ELR (cell line): ENCODE measurements around the gene NELL1.

Experiments used
- DNase-seq: peaks from one replicate; pipeline ENCODE4 v3.0.0-alpha.2; 2015; ENCODE audit warnings: low read depth

The NELL1 gene

DNA sequence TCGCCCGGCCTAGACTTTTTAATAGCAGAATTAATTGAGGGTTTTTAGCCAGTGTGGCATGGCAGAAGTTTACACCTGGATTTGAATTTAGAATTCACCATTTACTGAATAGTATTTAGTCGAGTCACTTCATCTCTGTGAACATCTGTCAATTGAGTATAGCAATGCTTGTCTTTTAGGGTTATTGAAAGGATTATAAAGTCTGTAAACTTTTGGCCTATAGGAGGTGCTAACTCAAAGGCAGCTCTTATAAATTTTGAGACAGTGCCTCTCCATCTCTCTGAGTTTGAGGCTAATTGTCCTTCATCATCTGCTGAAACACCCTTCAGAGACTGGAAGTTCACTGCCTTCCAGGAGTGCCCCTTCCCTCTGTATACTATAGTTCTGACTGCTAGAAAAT lies 205.0 kb downstream of the NELL1 start:
- DNase-seq: no peak

DNA sequence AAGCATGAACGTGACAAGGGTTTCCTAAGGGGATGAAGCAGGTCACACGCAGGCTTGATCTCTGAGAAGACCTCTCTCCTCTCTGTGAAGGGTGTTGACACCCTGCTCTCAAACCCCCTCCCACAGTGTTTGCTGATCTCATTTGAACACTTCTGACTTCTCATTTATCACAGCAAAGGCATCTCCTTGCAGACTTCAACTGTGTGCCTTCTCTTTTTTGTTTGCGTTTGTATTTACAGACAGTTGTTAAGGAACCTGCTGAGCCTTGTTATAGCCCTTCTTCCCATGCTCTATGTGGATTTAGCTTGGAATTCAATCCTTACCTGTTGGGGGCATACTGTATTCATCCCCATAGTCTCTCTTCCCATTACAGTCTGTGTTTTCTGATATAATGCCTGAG lies 206.5 kb downstream of the NELL1 start:
- DNase-seq: no peak

GRCh38 chr11:20876738-20877137 lies 207.4 kb downstream of the NELL1 start:
- DNase-seq: no peak

- no peak for DNase-seq
These were observed 210.7 kb downstream of the NELL1 start for GRCh38 chr11:20880094-20880493.

GRCh38 chr11:20881328-20882079 lies 212.1 kb downstream of the NELL1 start:
- no peak for DNase-seq

DNA sequence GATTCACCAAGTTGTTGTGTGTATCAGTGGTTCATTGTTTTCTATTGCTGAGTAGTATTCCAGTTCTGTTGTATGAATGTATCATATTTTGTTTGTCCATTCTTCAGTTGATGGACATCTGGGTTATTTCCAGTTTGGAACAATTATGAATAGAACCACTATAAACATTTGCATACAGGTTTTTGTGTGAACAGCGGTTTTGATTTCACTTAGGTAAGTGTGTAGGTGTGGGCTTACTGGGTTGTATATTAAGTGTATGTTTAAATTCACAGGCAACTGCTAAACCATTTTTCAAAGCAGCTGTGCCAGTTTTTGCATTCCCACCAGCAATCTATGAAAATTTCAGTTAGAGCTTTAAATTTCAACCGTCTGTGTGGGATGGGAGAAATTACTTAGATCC lies 217.8 kb downstream of the NELL1 start:
- DNase-seq: no peak

DNA sequence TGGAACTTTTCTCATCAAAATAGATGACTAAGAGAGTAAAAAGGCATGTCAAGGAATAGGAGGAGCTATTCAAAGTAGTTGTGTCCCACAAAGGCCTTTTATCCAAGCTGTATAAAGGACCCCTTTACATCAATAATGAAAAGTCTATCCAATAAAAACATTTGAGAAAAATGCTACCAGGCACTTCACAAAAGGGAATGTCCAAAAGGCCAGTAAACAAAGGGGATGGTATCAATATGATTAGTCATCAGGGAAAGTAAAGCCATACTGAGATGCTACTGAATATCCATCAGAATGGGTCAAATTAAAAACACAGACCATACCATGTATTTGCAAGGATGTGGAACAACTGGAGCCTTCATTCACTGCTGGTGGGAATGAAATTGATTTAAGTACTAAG lies 224.9 kb downstream of the NELL1 start:
- DNase-seq: no peak

DNA sequence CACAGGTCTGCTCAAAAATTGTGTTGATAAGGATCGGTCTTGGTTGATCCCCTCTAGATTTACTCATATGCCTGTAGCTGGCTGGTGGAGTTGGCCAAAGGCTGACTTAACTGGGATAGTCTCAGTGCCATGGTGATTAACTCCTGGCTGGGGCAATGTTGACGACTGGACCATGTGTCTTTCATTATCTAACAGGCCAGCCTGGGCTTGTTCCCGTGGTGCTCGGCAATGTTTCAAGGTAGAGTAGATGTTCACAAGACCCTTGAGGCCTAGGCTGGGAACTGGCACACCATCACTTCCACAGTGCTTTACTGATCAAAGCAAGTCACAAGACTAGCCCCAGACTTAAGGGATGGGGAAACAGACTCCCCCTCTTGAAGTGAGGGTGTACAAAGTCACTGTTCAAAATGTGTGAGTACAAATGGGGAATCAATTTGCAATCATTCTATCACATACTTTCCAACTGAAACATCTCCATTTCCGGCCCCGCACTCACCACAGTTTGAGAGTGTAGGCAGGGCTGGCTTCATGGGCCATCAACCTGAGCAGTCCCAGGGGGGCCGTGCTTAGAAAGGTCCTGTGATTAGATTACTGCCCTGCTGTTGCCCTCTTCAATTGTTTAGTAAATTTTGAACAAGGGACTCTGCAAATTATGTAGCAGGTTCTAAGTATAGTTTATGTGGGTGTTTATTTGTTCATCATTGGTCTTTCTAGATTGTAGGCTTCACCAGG lies 240.8 kb downstream of the NELL1 start:
- no peak for DNase-seq

GRCh38 chr11:20910733-20911132 lies 241.3 kb downstream of the NELL1 start:
- DNase-seq: no peak

GRCh38 chr11:20912065-20912821 lies 242.9 kb downstream of the NELL1 start:
- no peak for DNase-seq

DNA sequence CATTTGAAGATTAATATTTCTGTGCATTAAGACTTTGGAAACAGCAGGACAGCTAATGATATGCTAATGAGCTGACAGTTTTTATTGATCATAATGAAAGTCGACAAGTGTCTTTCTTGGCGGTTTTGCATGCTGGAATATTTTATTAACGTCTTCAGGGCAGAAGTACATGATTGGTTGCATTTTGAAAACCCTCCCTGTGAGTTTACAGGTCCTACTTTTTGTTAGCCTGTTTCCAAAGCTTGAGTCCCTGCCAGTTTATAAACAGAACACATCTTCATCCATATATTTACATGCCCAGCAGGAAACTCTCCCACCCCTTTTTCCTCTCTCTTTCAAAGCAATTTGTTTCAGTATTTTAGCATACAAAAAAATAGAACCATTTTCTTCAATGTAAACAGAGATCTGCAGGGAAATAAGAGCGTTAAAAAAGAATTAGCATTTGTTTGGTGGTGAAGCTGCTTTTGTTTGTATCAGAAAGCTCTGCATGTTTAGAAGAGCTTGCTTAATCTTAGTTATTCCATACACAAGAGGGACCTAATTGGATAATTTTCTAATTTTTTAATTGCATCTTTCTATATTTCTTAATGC lies 243.6 kb downstream of the NELL1 start:
- DNase-seq: no peak

DNA sequence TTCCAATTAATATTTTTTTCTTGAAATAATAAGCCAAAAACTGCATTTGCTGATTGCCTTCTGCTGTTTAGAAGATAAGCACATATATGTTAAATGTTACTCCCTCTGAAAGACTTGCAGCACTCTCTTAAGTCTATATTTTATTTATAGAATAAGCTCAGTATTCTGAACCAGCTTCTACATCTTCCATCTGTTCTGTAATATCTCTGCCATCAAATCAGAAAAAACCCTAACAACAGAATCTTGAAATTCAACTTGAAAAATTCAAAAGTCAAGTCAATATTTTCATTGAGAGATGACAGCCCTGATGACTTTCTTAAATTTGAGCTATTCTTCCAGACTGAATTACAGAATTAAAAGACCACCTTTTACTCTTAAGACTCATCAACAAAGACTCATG lies 247.9 kb downstream of the NELL1 start:
- no peak for DNase-seq

- no peak for DNase-seq
These were observed 257.6 kb downstream of the NELL1 start for GRCh38 chr11:20926799-20927540.

DNA sequence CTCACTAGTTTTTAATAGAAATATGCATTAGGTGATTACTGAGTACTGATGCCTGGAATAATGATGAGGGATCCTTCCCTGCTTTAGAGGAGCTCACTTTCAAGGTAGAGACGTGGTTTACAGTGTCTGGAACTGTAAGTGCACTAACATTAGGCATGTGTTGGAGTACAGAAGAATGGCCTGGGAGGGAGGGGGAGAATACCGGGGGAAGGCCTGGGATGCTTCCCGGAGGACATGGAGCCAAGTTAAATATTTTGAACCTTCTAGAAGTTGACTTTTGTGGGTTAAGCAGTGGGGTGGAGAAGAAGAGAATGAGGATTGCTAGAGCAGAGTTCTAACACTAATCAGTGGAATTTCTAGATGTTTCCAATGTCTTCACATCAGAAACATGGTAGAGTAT lies 261.6 kb downstream of the NELL1 start:
- no peak for DNase-seq

DNA sequence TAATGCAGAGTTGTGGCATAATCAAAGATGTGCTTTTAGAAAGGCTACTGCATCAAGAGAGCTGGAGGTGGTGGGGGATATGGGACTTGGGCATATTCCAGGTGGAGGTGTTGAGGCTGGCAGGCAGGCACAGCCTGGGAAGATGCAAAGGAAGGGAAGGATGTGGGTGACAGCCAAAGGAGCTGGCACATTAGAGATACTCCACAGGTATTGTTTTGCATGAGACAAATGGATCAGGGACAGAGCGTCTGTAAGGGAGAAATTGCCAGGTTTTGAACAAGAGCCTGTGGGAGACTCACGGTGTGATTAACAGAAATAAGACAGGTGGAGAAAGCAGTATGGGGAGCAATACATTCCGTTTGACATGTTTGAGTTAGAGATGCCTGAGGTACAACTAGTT lies 263.7 kb downstream of the NELL1 start:
- DNase-seq: no peak

GRCh38 chr11:20933958-20934357 lies 264.6 kb downstream of the NELL1 start:
- no peak for DNase-seq

GRCh38 chr11:20934516-20934915 lies 265.1 kb downstream of the NELL1 start:
- DNase-seq: no peak

- DNase-seq: no peak
These were observed 268.4 kb downstream of the NELL1 start for GRCh38 chr11:20937826-20938225.

- no peak for DNase-seq
These were observed 280.2 kb downstream of the NELL1 start for GRCh38 chr11:20949585-20949984.

GRCh38 chr11:20962581-20962980 lies 293.2 kb downstream of the NELL1 start:
- no peak for DNase-seq

DNA sequence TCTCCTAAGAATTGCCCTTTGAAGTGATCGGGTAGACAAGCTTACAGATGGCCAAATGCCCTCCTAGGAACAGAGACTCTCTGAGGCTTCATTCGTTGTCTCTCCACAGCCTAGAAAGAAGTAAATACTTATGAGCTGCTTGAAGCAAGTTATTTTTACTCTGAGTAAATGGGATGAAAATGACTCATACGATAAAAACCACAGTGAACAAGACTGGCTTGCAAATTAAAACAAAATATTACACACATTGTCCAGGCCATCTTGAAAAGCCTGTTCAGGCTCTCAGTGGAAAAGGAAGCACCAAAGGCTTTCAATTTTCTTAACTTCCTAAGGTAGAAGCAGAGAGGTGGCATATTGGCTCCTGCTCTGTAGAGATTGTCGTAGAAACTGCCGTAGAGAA lies 294.2 kb downstream of the NELL1 start:
- no peak for DNase-seq

- DNase-seq: no peak
These were observed 295.6 kb downstream of the NELL1 start for GRCh38 chr11:20964985-20965384.
